Retinal pigment epithelial cell (primary cell): ENCODE measurements around the gene GPN2.

Experiments
- DNase-seq: peaks from one replicate; pipeline ENCODE4 v3.0.0-alpha.2; 2010; ENCODE audit warnings: low read depth
- H3K4me3 ChIP-seq: 2 replicates; pipeline ENCODE4 v1.5.1; 2011; ENCODE audit warnings: mild to moderate bottlenecking, low read length, control low read depth, moderate library complexity
- TF ChIP-seq, protein P1 (sequence below): conservative IDR thresholded peaks from 2 replicates; pipeline ENCODE4 v1.5.1; 2011; ENCODE audit warnings: low read depth, low read length, control low read depth, inconsistent platforms

GPN2 gene

GRCh38 chr1:26922901-26923300 is 32.8 kb upstream of the GPN2 start:
- no peak for DNase-seq
- TF ChIP-seq, protein P1, sequence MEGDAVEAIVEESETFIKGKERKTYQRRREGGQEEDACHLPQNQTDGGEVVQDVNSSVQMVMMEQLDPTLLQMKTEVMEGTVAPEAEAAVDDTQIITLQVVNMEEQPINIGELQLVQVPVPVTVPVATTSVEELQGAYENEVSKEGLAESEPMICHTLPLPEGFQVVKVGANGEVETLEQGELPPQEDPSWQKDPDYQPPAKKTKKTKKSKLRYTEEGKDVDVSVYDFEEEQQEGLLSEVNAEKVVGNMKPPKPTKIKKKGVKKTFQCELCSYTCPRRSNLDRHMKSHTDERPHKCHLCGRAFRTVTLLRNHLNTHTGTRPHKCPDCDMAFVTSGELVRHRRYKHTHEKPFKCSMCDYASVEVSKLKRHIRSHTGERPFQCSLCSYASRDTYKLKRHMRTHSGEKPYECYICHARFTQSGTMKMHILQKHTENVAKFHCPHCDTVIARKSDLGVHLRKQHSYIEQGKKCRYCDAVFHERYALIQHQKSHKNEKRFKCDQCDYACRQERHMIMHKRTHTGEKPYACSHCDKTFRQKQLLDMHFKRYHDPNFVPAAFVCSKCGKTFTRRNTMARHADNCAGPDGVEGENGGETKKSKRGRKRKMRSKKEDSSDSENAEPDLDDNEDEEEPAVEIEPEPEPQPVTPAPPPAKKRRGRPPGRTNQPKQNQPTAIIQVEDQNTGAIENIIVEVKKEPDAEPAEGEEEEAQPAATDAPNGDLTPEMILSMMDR = no peak
- H3K4me3 ChIP-seq = peak overlapping the region; percentile 65

GRCh38 chr1:26922431-26922729 is 32.3 kb upstream of the GPN2 start:
- TF ChIP-seq, protein P1 = no peak
- no peak for DNase-seq
- peak overlapping the region; percentile 65 for H3K4me3 ChIP-seq

GRCh38 chr1:26921540-26922430 is 31.7 kb upstream of the GPN2 start, which contains the start of gene NUDC:
Gene NUDC, plus strand, starts transcription at chr1:26921743. Its CDS starts 106 bp downstream, at chr1:26921849.
- H3K4me3 ChIP-seq = peak within 1 kb of the TSS; percentile 65
- peak; percentile 84 for DNase-seq
- TF ChIP-seq, protein P1 = no peak

- H3K4me3 ChIP-seq = peak overlapping the region; percentile 65
- TF ChIP-seq, protein P1 = no peak
- DNase-seq = no peak
Measured at GRCh38 chr1:26921126-26921539, 31.1 kb upstream of the GPN2 start.

- DNase-seq = no peak
- no peak overlapping the region for H3K4me3 ChIP-seq
- TF ChIP-seq, protein P1 = no peak
Measured at GRCh38 chr1:26915204-26915842, 25.2 kb upstream of the GPN2 start.

- TF ChIP-seq, protein P1 = no peak
- no peak for DNase-seq
- no peak within 1 kb of the TSS for H3K4me3 ChIP-seq
Measured at GRCh38 chr1:26913754-26914619, 23.9 kb upstream of the GPN2 start, which contains the start of gene NR0B2. Gene NR0B2, minus strand, starts transcription at chr1:26913975. Its CDS starts 35 bp downstream, at chr1:26913940.
